Limb (tissue), 2 donors: ENCODE measurements around the gene DNAJB5.
A peak's percentile ranks its signal among the peaks of the same experiment; 100 is the strongest.

Source experiments
- DNase-seq, 2 donors: peaks; one replicate each; pipeline ENCODE4 v3.0.0-alpha.2; 2016; ENCODE audit errors: extremely low spot score in 2 of 2

The DNAJB5 gene

DNA sequence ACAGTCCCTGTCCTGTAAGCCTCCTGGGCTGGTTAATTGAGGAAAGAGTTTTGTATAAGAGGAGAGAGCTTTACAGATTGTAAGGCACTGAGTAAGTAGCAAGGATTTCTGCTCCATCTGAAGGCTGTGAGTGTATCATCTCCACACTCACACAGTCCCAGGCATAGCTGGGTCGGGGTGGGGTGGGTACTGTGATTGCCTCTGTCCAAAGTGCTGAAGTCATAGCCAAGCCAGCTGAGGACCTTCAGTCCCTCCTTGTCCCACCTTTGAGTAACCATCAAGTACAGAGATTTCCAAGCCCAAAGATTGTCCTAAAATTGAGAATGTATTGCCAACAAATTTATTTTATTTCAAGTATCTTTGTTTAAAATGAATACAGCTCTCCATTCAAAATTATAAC lies 5.5 kb upstream of the DNAJB5 start:
- peak; percentile 39 to 58 for DNase-seq

DNA sequence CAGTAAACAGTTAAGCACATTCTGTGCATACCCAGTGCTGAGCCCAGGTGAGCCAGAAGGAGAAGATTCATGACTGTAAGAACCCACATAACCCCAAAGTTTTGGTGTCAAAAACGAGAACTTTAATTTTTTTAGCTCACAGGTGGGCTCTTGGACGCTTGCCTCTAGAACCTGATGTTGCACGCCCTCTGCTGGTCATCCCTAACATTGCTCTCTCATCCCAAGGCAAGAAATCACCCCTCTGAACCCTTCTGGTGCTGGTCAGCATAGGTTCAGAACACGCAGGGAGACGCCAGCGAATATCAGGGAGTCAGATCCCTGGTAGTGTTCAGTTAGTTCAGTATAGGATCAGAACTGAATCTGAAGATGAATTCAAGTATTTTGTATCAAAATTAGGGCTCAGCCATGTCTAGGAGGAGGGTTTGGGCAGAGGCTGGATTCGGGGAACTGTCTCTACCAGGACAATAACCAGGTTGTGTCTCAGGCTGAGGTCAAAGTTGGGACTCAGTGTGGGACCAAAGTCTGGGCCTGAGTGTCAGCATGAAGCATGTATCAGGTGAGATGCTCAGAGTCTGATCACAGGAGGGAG lies 4.1 kb upstream of the DNAJB5 start:
- DNase-seq = peak in 1 of 2 donors; percentile 72

DNA sequence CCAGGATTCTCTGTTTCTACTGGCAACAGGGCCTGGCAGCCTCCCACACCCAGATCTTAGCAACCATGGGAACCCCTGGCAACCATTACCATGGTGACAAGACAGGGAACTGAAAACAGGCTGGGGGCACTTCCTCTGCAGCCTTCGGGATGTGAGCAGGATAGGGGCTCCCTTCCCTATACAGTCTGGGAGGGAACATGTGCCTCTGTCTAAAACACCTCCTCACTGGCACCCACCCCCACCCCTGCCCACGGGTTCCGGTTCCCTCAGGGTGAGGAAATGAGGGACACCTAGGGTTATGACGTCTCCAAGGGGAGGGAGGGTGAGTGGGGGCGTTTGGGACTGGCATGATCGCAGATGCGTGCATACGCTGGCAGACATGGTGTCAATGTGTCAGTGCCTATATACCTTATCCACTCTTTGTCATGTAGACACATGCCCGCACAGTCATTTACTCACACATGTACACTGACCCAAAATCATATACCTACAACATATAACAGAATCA lies 3.0 kb upstream of the DNAJB5 start:
- peak in 1 of 2 donors; percentile 68 for DNase-seq

DNA sequence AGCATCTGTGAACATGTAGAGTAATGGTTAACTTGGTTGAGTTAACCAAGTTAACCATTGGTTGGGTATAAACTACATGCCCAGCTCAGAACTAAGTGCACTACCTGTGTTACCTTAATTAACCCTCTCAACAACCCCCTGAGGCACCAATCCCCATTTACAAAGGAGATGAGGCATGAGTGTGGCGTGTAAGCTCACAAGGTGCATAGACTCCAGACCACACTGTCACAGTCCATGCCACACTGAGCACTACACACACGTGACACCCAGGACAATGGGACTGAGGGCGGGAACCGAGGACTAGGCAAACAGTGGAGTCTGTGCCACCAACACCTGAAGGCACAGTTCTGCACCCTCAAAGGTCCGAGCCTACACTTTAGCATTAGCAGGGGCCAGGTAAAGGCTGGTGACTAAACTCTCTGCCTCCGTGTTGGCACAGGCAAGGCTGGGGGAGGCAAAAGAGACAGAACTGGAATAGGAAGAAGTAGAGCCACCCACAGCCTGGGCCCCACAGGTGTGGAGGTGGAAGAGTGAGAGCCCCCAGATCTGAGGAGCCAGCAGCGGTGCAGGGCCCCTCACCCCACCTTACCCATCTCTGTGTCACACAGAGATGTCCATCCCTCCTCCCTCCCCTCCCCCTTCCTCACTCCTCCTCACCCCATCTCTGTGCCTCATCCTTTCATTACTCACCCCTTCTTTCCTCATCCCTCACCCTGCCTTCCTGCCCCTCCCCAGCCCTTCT lies 2.2 kb upstream of the DNAJB5 start:
- DNase-seq = no peak

DNA sequence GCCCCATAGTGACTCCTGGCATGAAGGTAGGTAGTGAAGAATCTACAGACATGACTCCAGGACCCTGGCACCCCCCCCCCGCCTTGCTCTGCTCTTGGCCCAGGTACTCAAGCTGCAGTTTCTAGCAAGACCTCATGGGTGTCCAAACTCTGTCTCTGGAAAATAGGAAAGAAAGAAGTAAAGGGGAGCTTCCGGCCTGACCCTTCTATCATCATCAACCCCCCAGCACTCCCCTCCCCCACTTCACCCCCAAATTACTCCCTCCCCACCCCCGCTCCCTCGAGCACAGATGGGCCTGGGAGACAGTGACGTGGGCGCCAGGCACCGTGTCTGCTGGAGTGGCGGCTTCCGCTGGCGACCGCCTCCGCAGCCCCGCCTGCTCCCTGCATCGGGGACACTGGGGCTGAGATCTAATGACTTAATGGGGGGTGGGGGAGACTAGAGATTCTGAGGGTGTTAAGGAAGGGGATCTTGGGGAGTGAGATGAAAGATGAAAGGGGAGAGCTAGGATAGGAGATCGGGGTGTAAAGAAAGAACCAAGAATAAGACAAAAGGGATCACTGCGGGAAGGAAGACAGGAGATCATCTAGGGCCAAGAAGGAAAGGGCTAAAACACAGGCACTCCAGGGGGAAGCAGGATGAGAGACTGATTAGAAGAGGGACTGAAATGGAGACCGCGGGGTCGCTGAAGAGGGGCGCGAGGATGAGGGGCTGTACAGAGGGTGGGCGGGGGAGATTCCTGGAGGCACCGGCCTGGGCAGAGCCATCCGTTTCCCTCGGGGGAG lies 1.1 kb upstream of the DNAJB5 start:
- DNase-seq = peak in 1 of 2 donors; percentile 64

DNA sequence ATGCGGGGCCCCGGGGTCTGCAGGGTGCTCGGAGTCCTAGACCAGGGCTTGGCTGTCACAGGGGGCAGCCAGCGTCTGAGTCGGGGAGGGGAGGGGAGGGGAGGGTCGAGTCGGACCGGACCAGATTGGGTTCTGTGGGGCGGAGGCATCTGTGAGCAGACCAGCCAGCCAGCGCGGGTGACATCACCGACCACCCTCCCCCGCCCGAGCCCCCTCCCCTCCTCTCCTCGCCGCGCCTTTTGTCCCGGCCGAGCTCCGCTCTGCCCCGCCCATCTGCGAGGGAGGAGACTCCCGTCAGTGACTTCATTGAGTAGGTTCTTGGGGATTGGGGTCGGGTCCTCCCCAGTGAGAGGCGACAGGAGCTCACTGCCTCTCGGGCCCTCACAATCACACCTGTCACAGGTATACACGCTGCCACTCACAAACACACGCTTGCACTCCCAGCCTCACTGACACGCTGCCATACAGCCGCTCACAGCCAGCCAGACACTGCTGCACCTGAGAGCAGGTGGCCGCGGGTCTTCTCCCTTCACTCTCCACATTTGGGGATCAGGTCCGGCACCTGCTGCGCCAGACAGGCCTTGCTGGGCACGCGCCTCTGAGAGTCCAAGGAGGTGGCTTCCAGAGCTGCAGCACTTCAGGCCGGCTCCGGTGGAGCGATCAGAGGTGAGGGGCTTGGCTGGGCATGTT lies 546 bp downstream of the DNAJB5 start:
- peak; percentile 36 to 89 for DNase-seq

DNA sequence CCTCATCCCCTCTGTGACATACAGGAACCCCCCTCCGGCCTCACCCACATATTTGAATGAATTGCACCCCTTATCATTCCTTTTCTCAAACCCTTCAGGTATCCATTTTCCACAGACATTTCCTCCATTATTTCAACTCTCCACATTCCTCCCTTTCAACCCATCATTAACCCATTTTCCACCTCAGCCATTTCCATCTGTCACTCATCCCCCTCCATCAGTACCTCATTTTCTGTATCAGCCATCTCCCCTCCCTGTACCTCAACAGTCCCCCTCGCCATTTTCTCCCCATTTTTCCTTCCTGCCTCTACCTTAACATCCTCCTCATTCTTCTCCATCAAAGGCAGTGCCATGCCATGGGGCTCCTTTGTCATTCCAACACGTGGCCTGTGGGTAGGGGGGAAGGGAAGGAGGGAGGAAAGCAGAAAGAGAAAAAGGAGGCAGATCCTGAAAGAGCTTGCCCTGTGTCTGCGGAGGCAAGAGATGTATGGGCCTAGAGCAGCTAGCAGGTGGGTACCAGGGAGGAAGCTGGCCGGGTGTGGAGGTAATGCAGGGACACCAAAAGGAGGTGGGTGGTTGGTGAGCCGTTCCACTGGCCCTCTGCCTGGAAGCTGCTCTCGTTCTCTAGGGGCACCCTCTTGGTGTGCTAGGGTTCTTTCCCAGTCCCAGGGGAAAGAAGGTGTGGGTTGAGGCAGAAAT lies 1.5 kb downstream of the DNAJB5 start:
- DNase-seq = no peak

DNA sequence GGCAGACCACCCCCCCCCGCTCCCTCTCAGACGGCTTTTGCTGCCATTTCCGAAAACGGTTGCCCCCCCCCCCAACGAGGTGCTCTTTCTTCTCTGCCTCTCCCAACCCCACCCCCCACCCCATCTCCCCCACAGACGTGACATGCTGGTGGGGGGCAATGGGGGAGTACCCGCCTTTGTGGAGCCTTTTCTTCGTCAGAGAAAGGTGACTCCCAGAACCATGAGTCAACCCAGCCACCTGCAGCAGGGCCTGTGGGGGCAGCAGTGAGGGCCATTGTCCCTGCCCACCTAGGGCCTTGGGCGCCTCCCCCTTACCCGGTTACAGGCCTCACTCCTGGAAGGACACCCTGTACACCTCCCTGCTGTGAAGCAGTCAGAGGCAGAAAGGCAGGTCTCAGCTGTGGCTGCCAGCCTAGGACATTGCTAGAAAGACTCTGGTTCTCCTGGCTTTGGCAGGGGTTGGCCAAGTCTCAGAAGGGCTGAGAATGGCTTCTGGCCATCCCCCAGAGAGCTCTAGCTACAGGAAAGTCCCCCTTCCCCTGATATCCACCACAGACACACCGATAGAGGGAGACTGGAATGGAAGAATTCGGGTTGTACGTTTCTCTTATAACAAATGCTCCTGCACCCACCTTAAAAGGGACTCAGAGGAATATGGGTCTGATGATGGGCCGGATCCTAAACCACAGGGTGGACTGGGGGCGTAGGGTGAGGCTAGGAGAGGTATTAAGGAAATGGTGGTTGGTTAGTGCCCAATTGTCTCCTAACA lies 2.2 kb downstream of the DNAJB5 start:
- no peak for DNase-seq

DNA sequence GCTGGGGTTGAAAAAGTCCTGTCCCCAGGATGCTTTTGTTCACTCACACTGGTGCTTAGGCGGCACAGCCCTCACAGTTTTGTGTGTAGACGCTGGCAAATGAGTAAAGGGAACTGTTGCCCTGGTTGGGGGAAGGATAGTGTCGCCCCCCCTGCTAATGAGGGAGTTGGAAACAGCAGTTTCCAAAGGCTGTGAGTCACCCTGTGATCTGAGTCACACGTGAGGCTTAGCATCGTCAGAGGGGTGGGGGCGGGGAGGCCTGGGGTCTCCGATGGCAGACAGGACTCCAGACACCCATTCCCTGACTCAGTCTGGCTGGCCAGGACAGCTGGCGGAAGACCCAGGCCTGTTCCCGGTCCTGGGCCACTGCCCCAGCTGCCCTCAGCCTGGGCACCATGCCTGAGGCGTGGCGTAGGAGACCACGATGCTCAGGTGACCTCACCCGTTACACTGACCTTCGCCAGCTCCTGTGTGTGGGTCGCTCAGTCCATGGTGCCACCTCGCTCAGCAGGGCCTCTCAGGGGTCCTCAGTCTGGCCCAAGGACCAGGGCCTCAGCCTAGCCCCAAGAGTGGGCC lies 2.9 kb downstream of the DNAJB5 start:
- DNase-seq = no peak

DNA sequence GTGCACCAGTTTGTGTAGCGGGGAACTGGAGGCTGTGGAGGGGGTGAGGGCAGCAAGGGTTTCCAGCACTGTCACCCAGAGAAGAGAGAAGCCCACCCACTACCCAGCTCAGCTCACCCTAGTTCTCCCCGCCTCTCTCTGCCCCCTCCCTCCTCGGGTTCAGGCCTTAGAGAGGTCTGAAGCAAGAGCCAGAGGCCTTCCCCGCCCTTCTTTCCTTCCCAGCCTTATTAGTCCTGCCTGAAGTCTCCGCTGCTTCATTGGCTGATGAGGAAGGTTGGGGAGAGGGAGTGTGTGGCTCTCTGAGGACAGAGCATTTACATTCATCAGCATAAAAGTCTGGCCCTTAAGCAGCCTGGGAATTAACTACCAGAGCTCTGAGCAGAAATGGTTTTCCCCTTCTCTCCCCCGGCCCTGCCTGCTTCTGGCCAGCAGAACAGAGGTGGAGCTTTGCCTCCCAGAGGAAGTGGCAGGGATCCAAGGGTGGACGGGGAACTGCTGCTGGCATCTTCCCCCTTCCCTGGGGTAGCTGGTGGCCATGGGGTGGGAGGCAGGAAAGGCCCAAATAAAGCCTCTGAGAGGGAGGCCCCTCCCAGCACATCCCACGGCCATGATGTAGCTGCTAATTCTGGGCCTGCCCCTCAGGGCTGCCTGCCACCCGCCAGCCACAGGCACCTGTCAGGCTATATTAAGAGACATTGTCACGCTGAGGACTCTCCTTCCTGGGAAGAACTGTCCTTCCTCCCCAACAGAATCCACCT lies 4.1 kb downstream of the DNAJB5 start:
- peak; percentile 60 to 72 for DNase-seq

DNA sequence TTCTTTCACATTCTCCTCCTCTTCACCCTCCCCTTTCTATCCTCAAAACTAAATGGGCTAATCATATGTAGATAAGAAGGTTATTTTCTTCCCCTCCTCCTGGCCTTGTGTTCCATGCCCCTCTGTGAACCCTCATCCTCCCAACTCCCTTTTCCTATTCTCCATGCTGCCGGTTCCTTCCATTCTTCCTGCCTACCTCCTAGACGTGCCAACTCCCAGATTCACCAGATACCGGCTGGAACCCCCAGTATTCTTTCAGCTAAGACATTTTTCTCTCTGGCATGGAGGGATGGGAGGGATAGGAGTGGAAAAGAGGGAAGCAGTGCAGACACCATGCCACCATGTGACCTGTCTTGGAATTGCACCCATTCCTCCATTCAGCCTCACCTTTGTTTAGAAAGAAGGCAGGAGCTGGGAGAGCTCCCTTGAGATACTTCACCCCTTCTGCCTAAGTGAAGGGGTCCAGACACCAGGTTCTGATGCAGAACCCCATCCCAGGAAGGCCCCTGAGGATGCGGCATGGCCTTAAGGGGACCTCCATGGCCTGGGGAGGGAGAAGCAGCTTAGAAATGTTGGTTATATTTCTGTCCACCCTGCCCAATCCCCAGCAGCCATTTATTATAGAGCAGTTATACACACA lies 4.8 kb downstream of the DNAJB5 start:
- peak; percentile 33 to 66 for DNase-seq

DNA sequence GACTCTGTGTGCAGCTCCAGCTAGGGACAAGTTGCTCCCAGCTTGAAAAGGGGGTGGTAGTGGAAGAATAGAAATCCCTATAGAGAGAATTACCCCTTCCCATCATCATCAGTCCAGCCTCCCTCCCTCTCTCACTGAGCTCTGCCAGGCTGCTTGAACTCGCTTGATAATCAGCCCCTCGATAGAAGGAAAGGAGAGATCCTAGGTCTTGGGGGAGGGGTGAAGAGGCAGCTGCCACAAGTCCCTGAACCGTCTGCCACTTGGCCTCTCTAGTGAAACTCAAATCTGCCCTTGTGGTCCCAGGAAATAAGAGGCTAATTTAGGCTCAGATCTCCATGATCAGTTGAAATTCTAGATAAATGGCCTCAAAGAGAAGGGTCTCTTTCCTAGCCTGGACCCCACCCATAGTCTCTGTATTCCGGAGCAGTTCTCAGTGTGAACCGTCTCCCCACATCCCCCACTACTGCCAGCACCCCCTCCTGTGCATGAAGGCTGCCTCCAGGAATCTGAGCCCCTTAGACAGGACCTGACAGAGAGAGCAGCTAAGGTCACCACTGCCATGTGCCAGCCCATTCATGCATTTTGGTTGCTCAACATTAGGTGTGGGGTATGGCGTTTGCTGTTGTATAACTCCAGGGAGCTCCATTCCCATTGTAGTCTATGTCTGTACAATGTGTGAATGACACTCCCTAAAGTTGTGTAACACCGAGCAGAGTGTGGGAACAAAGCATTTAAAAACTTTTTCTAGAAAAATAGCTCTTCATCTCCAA lies 5.5 kb downstream of the DNAJB5 start:
- no peak for DNase-seq

DNA sequence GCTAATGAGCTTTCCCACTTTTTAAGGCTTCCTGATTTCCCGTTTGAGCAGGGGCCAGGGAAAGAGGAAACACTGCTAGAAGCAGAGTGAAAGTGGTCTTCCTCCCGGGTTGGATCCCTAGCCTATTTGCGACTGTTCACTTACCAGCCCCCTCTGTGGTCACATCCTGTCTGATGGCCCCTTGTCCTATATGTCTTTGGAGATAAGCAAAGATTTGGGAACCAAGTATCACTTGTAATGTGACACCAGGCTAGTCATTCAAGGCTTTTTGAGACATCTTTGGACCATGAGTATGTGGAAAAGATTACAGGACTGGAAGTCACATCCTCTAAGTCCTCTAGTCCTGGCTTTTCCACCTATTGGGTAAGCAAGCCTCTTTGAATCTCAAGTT lies 6.1 kb downstream of the DNAJB5 start:
- DNase-seq = no peak

DNA sequence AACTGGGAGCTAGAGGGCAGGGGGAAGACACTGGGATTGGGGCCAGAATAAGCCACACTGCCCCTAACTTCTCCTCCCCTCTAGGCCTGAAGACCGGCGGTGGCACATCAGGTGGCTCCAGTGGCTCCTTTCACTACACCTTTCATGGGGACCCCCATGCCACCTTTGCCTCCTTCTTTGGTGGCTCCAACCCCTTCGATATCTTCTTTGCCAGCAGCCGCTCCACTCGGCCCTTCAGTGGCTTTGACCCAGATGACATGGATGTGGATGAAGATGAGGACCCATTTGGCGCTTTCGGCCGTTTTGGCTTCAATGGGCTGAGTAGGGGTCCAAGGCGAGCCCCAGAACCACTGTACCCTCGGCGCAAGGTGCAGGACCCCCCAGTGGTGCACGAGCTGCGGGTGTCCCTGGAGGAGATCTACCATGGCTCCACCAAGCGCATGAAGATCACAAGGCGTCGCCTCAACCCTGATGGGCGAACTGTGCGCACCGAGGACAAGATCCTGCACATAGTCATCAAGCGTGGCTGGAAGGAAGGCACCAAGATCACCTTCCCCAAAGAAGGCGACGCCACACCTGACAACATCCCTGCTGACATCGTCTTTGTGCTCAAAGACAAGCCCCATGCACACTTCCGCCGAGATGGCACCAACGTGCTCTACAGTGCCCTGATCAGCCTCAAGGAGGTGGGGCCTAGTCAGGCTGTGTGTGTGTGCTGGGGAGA lies 6.8 kb downstream of the DNAJB5 start:
- DNase-seq = no peak

DNA sequence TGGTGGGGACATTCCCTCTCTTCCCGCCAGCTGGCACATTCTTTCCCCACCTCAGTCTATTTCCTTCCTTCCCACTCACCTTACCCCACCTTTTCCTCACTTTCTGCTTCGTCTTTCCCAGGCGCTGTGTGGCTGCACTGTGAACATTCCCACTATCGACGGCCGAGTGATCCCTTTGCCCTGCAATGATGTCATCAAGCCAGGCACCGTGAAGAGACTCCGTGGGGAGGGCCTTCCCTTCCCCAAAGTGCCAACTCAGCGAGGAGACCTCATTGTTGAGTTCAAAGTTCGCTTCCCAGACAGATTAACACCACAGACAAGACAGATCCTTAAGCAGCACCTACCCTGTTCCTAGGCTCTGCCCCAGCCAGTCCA lies 7.3 kb downstream of the DNAJB5 start:
- no peak for DNase-seq

DNA sequence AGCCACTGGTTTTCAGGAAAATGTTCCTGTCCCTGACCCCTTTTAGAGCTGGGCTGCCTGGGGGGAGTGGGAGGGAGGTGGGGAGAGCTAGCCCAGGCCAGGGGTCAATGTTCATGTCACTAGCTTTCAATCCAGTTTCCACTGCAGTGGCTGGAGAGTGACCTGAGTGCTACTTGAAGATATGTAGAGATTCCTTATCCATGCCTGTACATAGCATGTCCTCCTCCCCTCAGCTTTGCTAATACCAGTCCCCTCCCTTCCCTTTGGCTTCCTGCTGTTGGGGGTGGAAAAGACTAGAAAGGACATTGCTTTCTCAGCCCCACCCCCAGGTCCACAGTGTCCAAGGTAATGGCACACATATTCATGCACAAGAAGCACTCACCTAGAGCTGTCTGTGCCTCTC lies 7.8 kb downstream of the DNAJB5 start:
- DNase-seq = no peak

DNA sequence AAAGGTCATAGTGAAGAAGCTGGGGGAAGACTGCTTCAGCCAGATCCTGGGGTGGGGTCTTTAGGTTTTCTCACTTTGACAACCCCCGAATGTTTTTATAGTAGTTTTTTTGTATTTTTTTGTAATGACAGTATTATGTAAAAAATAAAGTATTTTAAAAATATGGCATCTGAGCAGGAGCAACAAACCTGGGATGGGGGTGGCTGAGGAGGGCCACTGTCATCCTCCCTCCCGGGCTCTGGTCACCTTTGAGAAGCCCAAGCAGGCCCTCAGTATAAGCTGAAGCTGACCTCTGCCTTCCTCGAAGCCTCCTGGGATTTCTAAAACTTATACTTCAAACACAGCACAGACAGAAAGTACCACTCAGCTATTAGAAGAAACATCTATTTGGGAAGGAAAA lies 8.7 kb downstream of the DNAJB5 start:
- DNase-seq = no peak
